Suprapubic skin (tissue), 4 donors: ENCODE results near the gene JAKMIP1.

ENCODE experiments used
- POLR2A ChIP-seq, 2 donors: fragments of 450-650 bp; IDR thresholded peaks; one replicate each; pipeline ENCODE4 v1.6.1; 2017; ENCODE audit warnings: antibody characterized with exemption in 2 of 2, mild to moderate bottlenecking in 2 of 2, moderate library complexity in 2 of 2
- POLR2AphosphoS5 ChIP-seq, 3 donors: sonication (generic); formaldehyde crosslinking; IDR thresholded peaks; one replicate each; pipeline ENCODE4 v1.6.1; 2017; ENCODE audit warnings: antibody characterized with exemption in 3 of 3
- TF ChIP-seq, protein P1 (sequence below), 2 donors: fragments of 200-600 bp in 1 of 2; fragments of 450-650 bp in 1 of 2; sonication (generic) in 1 of 2; IDR thresholded peaks; one replicate each; pipeline ENCODE4 v1.5.1; 2016 to 2019; ENCODE audit warnings: antibody characterized with exemption in 2 of 2, mild to moderate bottlenecking in 1 of 2, moderate library complexity in 1 of 2

DNA sequence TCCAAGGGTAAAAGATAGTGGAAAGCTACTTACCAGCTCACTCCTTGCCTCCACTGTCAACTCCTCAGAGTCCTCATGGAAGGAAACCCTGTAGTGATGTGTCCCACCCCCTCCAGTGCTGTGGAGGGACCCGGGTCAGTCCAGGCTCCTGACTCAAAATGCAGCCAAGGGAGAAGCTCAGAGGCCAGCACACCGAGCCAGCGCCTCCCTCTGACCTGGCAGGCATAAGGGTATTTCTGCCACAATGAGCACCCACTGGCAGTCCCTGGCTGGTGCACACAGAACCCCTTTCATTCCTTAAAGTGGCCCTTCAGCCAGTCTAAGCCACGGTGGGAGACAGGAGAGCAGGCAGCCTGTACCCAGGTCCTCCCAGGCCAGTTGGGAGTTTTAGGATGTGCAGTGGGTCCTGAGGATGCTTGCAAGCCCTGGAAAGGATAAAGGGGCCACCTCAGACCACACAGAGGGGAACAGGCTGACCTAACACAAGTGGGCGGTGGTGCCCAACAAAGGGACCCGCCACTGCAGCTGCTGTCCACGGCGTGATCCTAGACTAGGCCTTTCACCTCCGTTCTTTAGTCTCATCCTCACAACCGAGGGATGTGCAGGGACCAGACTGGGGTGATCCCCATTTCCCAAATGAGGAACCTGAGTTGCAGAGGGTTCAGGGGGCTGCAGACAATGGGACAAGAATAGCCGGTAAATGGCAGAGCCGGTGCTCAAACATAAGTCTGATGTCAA is 5.7 kb downstream of the JAKMIP1 start:
- TF ChIP-seq POLR2A (IDR thresholded peaks at IDR 0.05) (no peak), POLR2AphosphoS5 (IDR thresholded peaks at IDR 0.05) (no peak)
- TF ChIP-seq, protein P1, sequence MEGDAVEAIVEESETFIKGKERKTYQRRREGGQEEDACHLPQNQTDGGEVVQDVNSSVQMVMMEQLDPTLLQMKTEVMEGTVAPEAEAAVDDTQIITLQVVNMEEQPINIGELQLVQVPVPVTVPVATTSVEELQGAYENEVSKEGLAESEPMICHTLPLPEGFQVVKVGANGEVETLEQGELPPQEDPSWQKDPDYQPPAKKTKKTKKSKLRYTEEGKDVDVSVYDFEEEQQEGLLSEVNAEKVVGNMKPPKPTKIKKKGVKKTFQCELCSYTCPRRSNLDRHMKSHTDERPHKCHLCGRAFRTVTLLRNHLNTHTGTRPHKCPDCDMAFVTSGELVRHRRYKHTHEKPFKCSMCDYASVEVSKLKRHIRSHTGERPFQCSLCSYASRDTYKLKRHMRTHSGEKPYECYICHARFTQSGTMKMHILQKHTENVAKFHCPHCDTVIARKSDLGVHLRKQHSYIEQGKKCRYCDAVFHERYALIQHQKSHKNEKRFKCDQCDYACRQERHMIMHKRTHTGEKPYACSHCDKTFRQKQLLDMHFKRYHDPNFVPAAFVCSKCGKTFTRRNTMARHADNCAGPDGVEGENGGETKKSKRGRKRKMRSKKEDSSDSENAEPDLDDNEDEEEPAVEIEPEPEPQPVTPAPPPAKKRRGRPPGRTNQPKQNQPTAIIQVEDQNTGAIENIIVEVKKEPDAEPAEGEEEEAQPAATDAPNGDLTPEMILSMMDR (IDR thresholded peaks at IDR 0.05) = no peak
